ENCODE results near the gene FAM135A. TPM values are rescaled to one million over a fixed set of nuclear protein-coding genes. Genes with fewer than 3 reads are reported as not detected.
A peak's percentile ranks its signal among the peaks of the same experiment; 100 is the strongest.
"Not testable (repeated sequence)": the region's sequence is repeated elsewhere in the genome, so short reads cannot be mapped to it uniquely, and the experiment has no call there.

FAM135A gene
- total and polyA plus RNA-seq, 8 donors = 7.2 to 121 (median 39.5) TPM

GRCh38 chr6:70599187-70599586 is 185.9 kb downstream of the FAM135A start:
- TF ChIP-seq CTCF (IDR thresholded peaks at IDR 0.05) (no peak), EP300 (IDR thresholded peaks at IDR 0.05) (no peak), POLR2A (IDR thresholded peaks at IDR 0.05) (no peak)
- H3K4me1 ChIP-seq = no peaks in the 10 kb centered on the region
- H3K27me3 ChIP-seq = no peaks in the 10 kb centered on the region
- peak in 1 of 2 donors; percentile 26 for DNase-seq
- H3K36me3 ChIP-seq = peaks cover 0 to 4% (median 0%) of the 10 kb centered on the region in 4 donors
- no peak overlapping the region for H3K4me3 ChIP-seq
- no peak overlapping the region for H3K27ac ChIP-seq
- peaks cover 0 to 5% (median 2%) of the 10 kb centered on the region in 4 donors for H3K9me3 ChIP-seq
- 67 to 79% (median 68%) methylated on average over 4 of the region's 4 CpGs for WGBS, 5 donors
- intact Hi-C loops (cut with DNase I; ENCODE audit: low total_unique reads) = no loop called here

- intact Hi-C loops (cut with DNase I; ENCODE audit: low total_unique reads) = no loop called here
- Histone ChIP-seq H3K9me3 (peaks cover 0 to 12% (median 4%) of the 10 kb centered on the region in 4 donors), H3K27me3 (no peaks in the 10 kb centered on the region), H3K4me1 (no peaks in the 10 kb centered on the region), H3K36me3 (peaks cover 0 to 4% (median 0%) of the 10 kb centered on the region in 4 donors), H3K27ac (no peak overlapping the region), H3K4me3 (no peak overlapping the region)
- 62 to 81% (median 75%) methylated on average over 3 of the region's 3 CpGs for WGBS, 5 donors
- DNase-seq = no peak
- TF ChIP-seq POLR2A (IDR thresholded peaks at IDR 0.05) = no peak
- no peak for TF ChIP-seq CTCF (IDR thresholded peaks at IDR 0.05)
- TF ChIP-seq EP300 (IDR thresholded peaks at IDR 0.05) = no peak
These were observed 187.7 kb downstream of the FAM135A start for GRCh38 chr6:70601014-70601413.

- H3K9me3 ChIP-seq = peaks cover 0 to 12% (median 4%) of the 10 kb centered on the region in 4 donors
- no peak overlapping the region for H3K27ac ChIP-seq
- H3K36me3 ChIP-seq = no peaks in the 10 kb centered on the region
- WGBS, 5 donors = 82 to 97% (median 93%) methylated on average over 6 of the region's 6 CpGs
- DNase-seq = no peak
- H3K4me3 ChIP-seq = no peak overlapping the region
- intact Hi-C loops (cut with DNase I; ENCODE audit: low total_unique reads) = no loop called here
- no peak for TF ChIP-seq POLR2AphosphoS5 (IDR thresholded peaks at IDR 0.05)
- TF ChIP-seq POLR2A (IDR thresholded peaks at IDR 0.05) = no peak
- TF ChIP-seq CTCF (IDR thresholded peaks at IDR 0.05) = no peak
- no peak for TF ChIP-seq EP300 (IDR thresholded peaks at IDR 0.05)
- no peaks in the 10 kb centered on the region for H3K27me3 ChIP-seq
- H3K4me1 ChIP-seq = no peaks in the 10 kb centered on the region
These were observed 190.9 kb downstream of the FAM135A start for GRCh38 chr6:70604254-70604653.

- DNase-seq; H3K4me1 ChIP-seq; H3K27ac ChIP-seq; H3K4me3 ChIP-seq; H3K27me3 ChIP-seq; intact Hi-C loops (cut with DNase I; ENCODE audit: low total_unique reads); H3K36me3 ChIP-seq: not testable (repeated sequence)
- peaks cover 0 to 12% (median 4%) of the 10 kb centered on the region in 4 donors for H3K9me3 ChIP-seq
- 60 to 84% (median 73%) methylated on average over 2 of the region's 2 CpGs for WGBS, 5 donors
These were observed 194.1 kb downstream of the FAM135A start for GRCh38 chr6:70607371-70607770.

- DNase-seq; H3K9me3 ChIP-seq; H3K36me3 ChIP-seq; intact Hi-C loops (cut with DNase I; ENCODE audit: low total_unique reads); H3K4me1 ChIP-seq; H3K27ac ChIP-seq; H3K27me3 ChIP-seq; H3K4me3 ChIP-seq: not testable (repeated sequence)
- WGBS, 5 donors = 87 to 94% (median 91%) methylated on average over 13 of the region's 13 CpGs
These were observed 195.9 kb downstream of the FAM135A start for GRCh38 chr6:70609181-70609580.

Small RNA genes within 50 kb of the gene (small RNA-seq; reads per million reads assigned to genes)
- gene RNU7-48P = 0 reads per million in 4 donors

Other genes with a start within 250 kb of the FAM135A start
- gene COL9A1, start 110.4 kb upstream of the FAM135A start, total RNA-seq = 10 to 100 TPM in 2 of 5 donors, not detected in 3; 16.0 to 36.1 TPM
- gene COL9A1, start 110.4 kb upstream of the FAM135A start, polyA plus RNA-seq = under 1 TPM in 2 of 3 donors, not detected in 1; 0.25 to 0.75 TPM
- 10 to 100 TPM in 1 of 5 donors, 1 to 10 TPM in 3, not detected in 1; 3.2 to 16.3 (median 6.2) TPM for gene SDHAF4, start 153.4 kb downstream of the FAM135A start, total RNA-seq
- 10 to 100 TPM in 1 of 3 donors, 1 to 10 TPM in 2; 7.5 to 14.0 (median 8.2) TPM for gene SDHAF4, start 153.4 kb downstream of the FAM135A start, polyA plus RNA-seq